Measurements from ENCODE around the gene POLG. TPM values are rescaled to one million over a fixed set of nuclear protein-coding genes. Genes with fewer than 3 reads are reported as not detected.
A peak's percentile ranks its signal among the peaks of the same experiment; 100 is the strongest.

Gene POLG
- total and polyA plus RNA-seq, 8 donors, result 22.7 to 172 (median 54.7) TPM

- TF ChIP-seq CTCF (IDR thresholded peaks at IDR 0.05) (no peak), EP300 (IDR thresholded peaks at IDR 0.05) (no peak), POLR2AphosphoS5 (IDR thresholded peaks at IDR 0.05) (no peak), POLR2A (IDR thresholded peaks at IDR 0.05) (no peak)
- H3K4me3 ChIP-seq, result peak overlapping the region; percentile 28 to 48 (median 38)
- no peaks in the 10 kb centered on the region for H3K36me3 ChIP-seq
- H3K4me1 ChIP-seq, result peaks cover 14 to 23% (median 18%) of the 10 kb centered on the region in 4 donors
- 4 to 10% (median 7%) methylated on average over 36 to 76 of the region's 76 CpGs for WGBS, 5 donors
- no peak overlapping the region for H3K27ac ChIP-seq
- peaks cover 21 to 98% (median 77%) of the 10 kb centered on the region in 3 donors for H3K27me3 ChIP-seq
- intact Hi-C loops (cut with DNase I; ENCODE audit: low total_unique reads), result no loop called here
- H3K9me3 ChIP-seq, result no peaks in the 10 kb centered on the region
- peak in 1 of 2 donors; percentile 80 for DNase-seq
Observed at GRCh38 chr15:89378296-89379151, 43.9 kb upstream of the POLG start.

GRCh38 chr15:89377842-89378295 is 43.2 kb upstream of the POLG start:
- Histone ChIP-seq H3K27me3 (peaks cover 21 to 100% (median 82%) of the 10 kb centered on the region in 3 donors), H3K9me3 (no peaks in the 10 kb centered on the region), H3K4me3 (peak overlapping the region in 2 of 4 donors; percentile 43 to 48), H3K36me3 (no peaks in the 10 kb centered on the region), H3K4me1 (peaks cover 14 to 22% (median 18%) of the 10 kb centered on the region in 4 donors), H3K27ac (no peak overlapping the region)
- DNase-seq, result no peak
- 7 to 8% (median 7%) methylated on average over 12 to 30 of the region's 30 CpGs for WGBS, 5 donors
- intact Hi-C loops (cut with DNase I; ENCODE audit: low total_unique reads), result no loop called here
- TF ChIP-seq CTCF (IDR thresholded peaks at IDR 0.05) (no peak), EP300 (IDR thresholded peaks at IDR 0.05) (no peak), POLR2A (IDR thresholded peaks at IDR 0.05) (no peak), POLR2AphosphoS5 (IDR thresholded peaks at IDR 0.05) (no peak)

DNA sequence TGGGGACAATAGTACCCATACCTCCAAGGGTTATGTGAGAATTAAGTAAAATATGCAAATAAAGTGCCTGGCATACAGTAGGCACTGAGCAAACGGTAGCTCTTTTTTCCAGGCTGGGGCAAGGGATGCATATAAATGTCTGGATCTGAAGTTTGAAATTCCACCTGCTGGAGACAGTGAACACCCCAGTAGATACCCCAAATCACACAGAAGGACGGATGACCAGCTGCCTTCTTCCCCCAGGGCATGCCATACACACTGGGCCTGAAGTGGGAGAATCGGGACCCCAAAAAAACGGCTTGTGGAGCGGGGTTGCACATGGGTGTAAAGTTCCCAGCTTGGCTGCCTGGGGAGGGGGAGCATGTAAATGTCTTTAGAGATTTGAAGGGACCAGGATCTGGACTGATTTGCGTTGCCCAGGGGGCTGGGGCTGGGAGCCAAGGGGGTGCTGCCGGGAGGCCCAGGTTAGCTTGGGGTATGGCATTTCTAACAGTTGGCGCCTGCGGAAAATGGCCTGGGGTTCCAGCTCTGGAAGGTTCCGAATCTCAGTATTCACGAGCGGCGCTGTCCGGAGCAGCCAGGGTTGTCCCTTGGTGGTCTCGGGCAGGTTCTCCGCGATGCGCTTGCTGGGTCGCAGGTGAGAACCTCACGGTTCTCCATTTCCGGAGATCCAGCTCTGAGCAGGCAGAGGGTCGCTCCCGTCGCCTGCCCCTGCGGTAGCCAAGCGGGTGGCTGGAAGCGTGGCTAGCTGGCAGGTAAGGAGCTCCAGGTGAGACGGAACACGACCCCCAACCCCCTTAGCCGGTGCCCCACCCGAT is 42.6 kb upstream of the POLG start:
- Histone ChIP-seq H3K27ac (no peak overlapping the region), H3K9me3 (no peaks in the 10 kb centered on the region), H3K27me3 (peaks cover 24 to 100% (median 89%) of the 10 kb centered on the region in 3 donors), H3K4me3 (peak overlapping the region in 1 of 4 donors; percentile 43), H3K4me1 (peaks cover 14 to 22% (median 18%) of the 10 kb centered on the region in 4 donors), H3K36me3 (no peaks in the 10 kb centered on the region)
- 8 to 32% (median 13%) methylated on average over 7 to 31 of the region's 31 CpGs for WGBS, 5 donors
- DNase-seq, result no peak
- intact Hi-C loops (cut with DNase I; ENCODE audit: low total_unique reads), result no loop called here
- TF ChIP-seq POLR2A (IDR thresholded peaks at IDR 0.05) (no peak), POLR2AphosphoS5 (IDR thresholded peaks at IDR 0.05) (no peak), EP300 (IDR thresholded peaks at IDR 0.05) (no peak)

DNA sequence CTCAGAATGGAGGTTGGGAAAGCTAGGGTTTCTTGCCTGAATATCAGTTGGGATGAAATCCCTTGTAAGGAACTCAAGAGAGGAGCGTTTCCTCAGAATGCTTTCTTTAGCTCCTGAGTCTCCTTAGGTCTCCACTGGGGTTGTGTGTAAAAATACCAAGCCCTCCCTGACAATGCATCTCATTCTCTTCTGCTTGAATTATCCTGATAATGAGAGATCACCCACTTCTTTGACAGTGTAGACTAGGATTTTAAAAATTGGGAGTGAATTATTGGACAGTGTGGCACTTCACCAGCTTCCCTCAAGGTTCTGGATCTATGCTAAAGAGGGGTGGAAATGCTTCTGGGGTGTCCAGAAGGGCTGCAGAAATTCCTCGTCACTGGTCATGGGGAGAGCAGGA is 41.8 kb upstream of the POLG start:
- TF ChIP-seq POLR2A (IDR thresholded peaks at IDR 0.05) (no peak), EP300 (IDR thresholded peaks at IDR 0.05) (no peak), POLR2AphosphoS5 (IDR thresholded peaks at IDR 0.05) (no peak)
- Histone ChIP-seq H3K27me3 (peaks cover 30 to 100% (median 93%) of the 10 kb centered on the region in 3 donors), H3K9me3 (no peaks in the 10 kb centered on the region), H3K36me3 (no peaks in the 10 kb centered on the region), H3K4me1 (peaks cover 17 to 28% (median 23%) of the 10 kb centered on the region in 4 donors), H3K27ac (no peak overlapping the region), H3K4me3 (no peak overlapping the region)
- intact Hi-C loops (cut with DNase I; ENCODE audit: low total_unique reads), result no loop called here
- no peak for DNase-seq
- 24 to 46% (median 39%) methylated on average over 2 of the region's 2 CpGs for WGBS, 5 donors

Measured in stomach (tissue), 9 donors.